ENCODE measurements around the gene UNC5C. TPM values are rescaled to one million over a fixed set of nuclear protein-coding genes. Genes with fewer than 3 reads are reported as not detected.

The UNC5C gene
- total RNA-seq, 2 donors from 2014 or later, result 3.3 to 6.2 TPM

GRCh38 chr4:95547715-95548471 is 880 bp downstream of the UNC5C start:
- ATAC-seq, result peak in 1 of 2 donors; percentile 11
- DNase-seq, result peak; percentile 49
- intact Hi-C loops (cut with DNase I), result no loop called here

GRCh38 chr4:95546866-95547714 is 1.7 kb downstream of the UNC5C start:
- DNase-seq (no peak), ATAC-seq (no peak)
- intact Hi-C loops (cut with DNase I), result no loop called here

GRCh38 chr4:95546221-95546620 is 2.6 kb downstream of the UNC5C start:
- ATAC-seq (no peak), DNase-seq (no peak)
- intact Hi-C loops (cut with DNase I), result no loop called here

GRCh38 chr4:95545546-95545945 is 3.2 kb downstream of the UNC5C start:
- intact Hi-C loops (cut with DNase I), result no loop called here
- DNase-seq (no peak), ATAC-seq (no peak)

- intact Hi-C loops (cut with DNase I), result no loop called here
- no peak for ATAC-seq
Measured at GRCh38 chr4:95544113-95545103, 4.4 kb downstream of the UNC5C start.

GRCh38 chr4:95541889-95542607 is 6.7 kb downstream of the UNC5C start:
- intact Hi-C loops (cut with DNase I), result no loop called here
- DNase-seq (no peak), ATAC-seq (no peak)

More at GRCh38 chr4:95544113-95545103, 4.4 kb downstream of the UNC5C start:
- DNase-seq, result no peak

- intact Hi-C loops (cut with DNase I), result no loop called here
- no peak for ATAC-seq
Measured at GRCh38 chr4:95541094-95541493, 7.7 kb downstream of the UNC5C start.

GRCh38 chr4:95540227-95540626 is 8.5 kb downstream of the UNC5C start:
- DNase-seq (peak; percentile 26), ATAC-seq (peak in 1 of 2 donors; percentile 63)
- intact Hi-C loops (cut with DNase I), result no loop called here

More at GRCh38 chr4:95541094-95541493, 7.7 kb downstream of the UNC5C start:
- DNase-seq, result no peak

GRCh38 chr4:95539106-95539505 is 9.7 kb downstream of the UNC5C start:
- intact Hi-C loops (cut with DNase I), result no loop called here
- DNase-seq (no peak), ATAC-seq (no peak)

GRCh38 chr4:95537863-95538488 is 10.8 kb downstream of the UNC5C start:
- DNase-seq (no peak), ATAC-seq (no peak)
- intact Hi-C loops (cut with DNase I), result no loop called here

GRCh38 chr4:95537191-95537590 is 11.6 kb downstream of the UNC5C start:
- ATAC-seq, result no peak
- intact Hi-C loops (cut with DNase I), result no loop called here

GRCh38 chr4:95536650-95537049 is 12.1 kb downstream of the UNC5C start:
- intact Hi-C loops (cut with DNase I), result no loop called here
- DNase-seq (no peak), ATAC-seq (no peak)

More at GRCh38 chr4:95537191-95537590, 11.6 kb downstream of the UNC5C start:
- no peak for DNase-seq

- intact Hi-C loops (cut with DNase I), result no loop called here
- ATAC-seq (no peak), DNase-seq (no peak)
Measured at GRCh38 chr4:95535180-95535579, 13.6 kb downstream of the UNC5C start.

- ATAC-seq (no peak), DNase-seq (no peak)
- intact Hi-C loops (cut with DNase I), result no loop called here
Measured at GRCh38 chr4:95534032-95534431, 14.7 kb downstream of the UNC5C start.

GRCh38 chr4:95533254-95533653 is 15.5 kb downstream of the UNC5C start:
- no peak for ATAC-seq
- intact Hi-C loops (cut with DNase I), result no loop called here
- no peak for DNase-seq

- no peak for ATAC-seq
- DNase-seq, result no peak
- intact Hi-C loops (cut with DNase I), result no loop called here
Measured at GRCh38 chr4:95532305-95532704, 16.5 kb downstream of the UNC5C start.

GRCh38 chr4:95531141-95531540 is 17.6 kb downstream of the UNC5C start:
- DNase-seq (no peak), ATAC-seq (no peak)
- intact Hi-C loops (cut with DNase I), result no loop called here

- intact Hi-C loops (cut with DNase I), result no loop called here
- no peak for DNase-seq
- ATAC-seq, result no peak
Measured at GRCh38 chr4:95529946-95530345, 18.8 kb downstream of the UNC5C start.
